Osteoblast (primary cell): ENCODE results near the gene CIBAR2. TPM values are rescaled to one million over a fixed set of nuclear protein-coding genes. Genes with fewer than 3 reads are reported as not detected.

ENCODE experiments used
- DNase-seq: peaks from one replicate; pipeline ENCODE4 v3.0.0; 2011; ENCODE audit warnings: low spot score, mixed read lengths; ENCODE audit not compliant: insufficient read length; ENCODE audit errors: missing footprints
- H2AFZ ChIP-seq: 2 replicates; pipeline ENCODE4 v1.6.0; 2011; ENCODE audit warnings: mild to moderate bottlenecking, low read length
- H3K27ac ChIP-seq: 2 replicates; pipeline ENCODE4 v1.5.1; 2011; ENCODE audit warnings: mild to moderate bottlenecking, low read depth, low read length, moderate library complexity
- H3K27me3 ChIP-seq: 2 replicates; pipeline ENCODE4 v1.6.0; 2012; ENCODE audit warnings: mild to moderate bottlenecking, control low read depth, inconsistent platforms, low read length, moderate library complexity; ENCODE audit not compliant: insufficient read depth
- H3K36me3 ChIP-seq: 2 replicates; pipeline ENCODE4 v1.5.1; 2011; ENCODE audit warnings: mild to moderate bottlenecking, low read length, control low read depth, moderate library complexity; ENCODE audit not compliant: insufficient read depth
- H3K4me1 ChIP-seq: 2 replicates; pipeline ENCODE4 v1.5.1; 2011; ENCODE audit warnings: mild to moderate bottlenecking, low read length, control low read depth, moderate library complexity; ENCODE audit not compliant: insufficient read depth
- H3K4me2 ChIP-seq: 2 replicates; pipeline ENCODE4 v1.6.0; 2011; ENCODE audit warnings: mild to moderate bottlenecking, low read length; ENCODE audit not compliant: insufficient read depth
- H3K4me3 ChIP-seq: fragments of 200-600 bp; sonication (generic); 3 replicates; pipeline ENCODE4 v1.5.1; 2012; ENCODE audit warnings: mild to moderate bottlenecking, low read length, inconsistent platforms; ENCODE audit not compliant: insufficient read depth
- H3K79me2 ChIP-seq: 2 replicates; pipeline ENCODE4 v1.6.0; 2012; ENCODE audit warnings: mild to moderate bottlenecking, low read length, control low read depth, inconsistent platforms; ENCODE audit not compliant: insufficient read depth
- H3K9me3 ChIP-seq: 2 replicates; pipeline ENCODE4 v1.5.1; 2011; ENCODE audit warnings: low read depth, low read length, control low read depth
- H4K20me1 ChIP-seq: 2 replicates; pipeline ENCODE4 v1.6.0; 2012; ENCODE audit warnings: mild to moderate bottlenecking, low read length, control low read depth; ENCODE audit not compliant: insufficient read depth
- total RNA-seq: library from RNA; depleted of rRNA; stranded (reverse); fragments of >200 nt; gene quantifications from 2 replicates; pipeline ENCODE4 v1.2.3, GENCODE V29; 2012
- TF ChIP-seq, protein P1 (sequence below): IDR thresholded peaks from 2 replicates; pipeline ENCODE4 v1.5.1; 2011; ENCODE audit warnings: mild to moderate bottlenecking, low read depth, low read length, moderate library complexity; ENCODE audit errors: extremely low read depth

Gene CIBAR2
- total RNA-seq, 1 donor: under 0.01 TPM

DNA sequence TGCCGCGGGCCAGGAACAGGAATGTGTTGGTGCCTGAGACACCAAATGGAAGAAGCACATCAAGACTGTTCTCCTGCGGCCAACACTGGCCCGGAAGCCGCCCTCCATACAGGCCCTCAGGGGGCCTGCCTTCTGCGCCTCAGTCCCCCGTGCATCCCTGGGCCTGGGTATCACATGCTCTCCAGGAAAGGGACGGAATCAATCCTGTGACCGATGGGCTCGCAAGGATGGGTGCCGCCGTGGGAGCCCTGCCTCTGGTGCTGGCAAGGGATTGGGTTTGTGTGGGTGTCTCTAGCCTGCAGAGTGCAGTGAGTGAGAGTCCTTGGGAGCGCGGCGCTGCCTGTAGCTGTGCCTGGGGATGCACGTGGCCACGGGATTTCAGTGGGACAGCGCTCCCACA, 19.4 kb downstream of the CIBAR2 start:
- no peaks in the 10 kb centered on the region for H3K9me3 ChIP-seq
- H3K4me3 ChIP-seq: no peak overlapping the region
- H3K36me3 ChIP-seq: peaks cover 3% of the 10 kb centered on the region
- no peak overlapping the region for H3K4me2 ChIP-seq
- H4K20me1 ChIP-seq: peaks cover 9% of the 10 kb centered on the region
- TF ChIP-seq, protein P1, sequence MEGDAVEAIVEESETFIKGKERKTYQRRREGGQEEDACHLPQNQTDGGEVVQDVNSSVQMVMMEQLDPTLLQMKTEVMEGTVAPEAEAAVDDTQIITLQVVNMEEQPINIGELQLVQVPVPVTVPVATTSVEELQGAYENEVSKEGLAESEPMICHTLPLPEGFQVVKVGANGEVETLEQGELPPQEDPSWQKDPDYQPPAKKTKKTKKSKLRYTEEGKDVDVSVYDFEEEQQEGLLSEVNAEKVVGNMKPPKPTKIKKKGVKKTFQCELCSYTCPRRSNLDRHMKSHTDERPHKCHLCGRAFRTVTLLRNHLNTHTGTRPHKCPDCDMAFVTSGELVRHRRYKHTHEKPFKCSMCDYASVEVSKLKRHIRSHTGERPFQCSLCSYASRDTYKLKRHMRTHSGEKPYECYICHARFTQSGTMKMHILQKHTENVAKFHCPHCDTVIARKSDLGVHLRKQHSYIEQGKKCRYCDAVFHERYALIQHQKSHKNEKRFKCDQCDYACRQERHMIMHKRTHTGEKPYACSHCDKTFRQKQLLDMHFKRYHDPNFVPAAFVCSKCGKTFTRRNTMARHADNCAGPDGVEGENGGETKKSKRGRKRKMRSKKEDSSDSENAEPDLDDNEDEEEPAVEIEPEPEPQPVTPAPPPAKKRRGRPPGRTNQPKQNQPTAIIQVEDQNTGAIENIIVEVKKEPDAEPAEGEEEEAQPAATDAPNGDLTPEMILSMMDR: no peak
- H2AFZ ChIP-seq: no peak overlapping the region
- DNase-seq: no peak
- no peak overlapping the region for H3K27ac ChIP-seq
- H3K79me2 ChIP-seq: no peaks in the 10 kb centered on the region
- H3K27me3 ChIP-seq: peaks cover 33% of the 10 kb centered on the region
- H3K4me1 ChIP-seq: no peaks in the 10 kb centered on the region

DNA sequence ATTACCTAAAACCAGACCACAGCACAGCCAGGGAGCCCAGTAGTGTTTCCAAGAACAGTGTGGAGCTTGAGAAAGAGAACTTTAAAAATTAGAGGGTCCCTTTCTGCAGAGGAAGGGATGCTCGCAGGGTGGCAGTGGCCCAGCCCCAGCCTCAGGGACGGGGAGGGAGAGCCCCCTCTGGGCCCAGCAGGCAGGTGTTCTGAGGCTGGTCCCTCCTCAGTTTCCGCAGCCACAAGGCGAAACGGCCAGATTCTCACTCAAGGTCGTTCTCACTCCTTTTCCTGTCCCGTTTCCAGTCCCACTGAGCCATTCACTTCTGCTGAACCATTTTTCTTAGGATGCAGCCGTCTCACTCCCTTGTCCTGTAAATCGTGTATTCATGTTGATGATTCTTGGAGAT, 20.0 kb downstream of the CIBAR2 start:
- Histone ChIP-seq H3K36me3 (peaks cover 4% of the 10 kb centered on the region), H3K27me3 (peaks cover 28% of the 10 kb centered on the region), H3K9me3 (no peaks in the 10 kb centered on the region), H2AFZ (no peak overlapping the region), H3K27ac (no peak overlapping the region), H3K4me1 (no peaks in the 10 kb centered on the region), H3K4me3 (no peak overlapping the region), H3K4me2 (no peak overlapping the region), H4K20me1 (peaks cover 9% of the 10 kb centered on the region), H3K79me2 (no peaks in the 10 kb centered on the region)
- DNase-seq: peak; percentile 60
- TF ChIP-seq, protein P1: no peak

DNA sequence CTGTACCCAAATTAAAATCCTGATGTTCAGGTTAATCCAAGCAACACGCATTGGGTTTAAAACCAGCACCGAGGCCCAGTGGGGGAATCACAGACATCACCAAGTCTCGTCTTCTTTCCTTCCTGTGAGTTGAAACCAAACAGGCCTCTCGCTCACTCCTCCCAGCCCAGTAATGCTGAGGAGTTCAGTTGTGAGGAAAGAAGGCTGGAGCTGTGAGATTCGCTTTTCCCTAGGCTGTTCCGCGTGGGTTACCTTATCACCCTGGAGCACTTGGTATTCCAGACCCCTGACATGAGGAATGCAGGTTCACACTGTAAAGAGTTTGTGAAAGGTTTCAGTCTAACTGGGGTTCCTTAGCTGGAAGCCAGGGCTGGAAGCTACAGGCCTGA, 20.8 kb downstream of the CIBAR2 start:
- no peaks in the 10 kb centered on the region for H3K9me3 ChIP-seq
- DNase-seq: peak; percentile 82
- no peaks in the 10 kb centered on the region for H3K4me1 ChIP-seq
- H3K79me2 ChIP-seq: no peaks in the 10 kb centered on the region
- TF ChIP-seq, protein P1: no peak
- H3K36me3 ChIP-seq: peaks cover 8% of the 10 kb centered on the region
- no peak overlapping the region for H3K27ac ChIP-seq
- peaks cover 9% of the 10 kb centered on the region for H4K20me1 ChIP-seq
- no peak overlapping the region for H3K4me2 ChIP-seq
- peaks cover 22% of the 10 kb centered on the region for H3K27me3 ChIP-seq
- H3K4me3 ChIP-seq: no peak overlapping the region
- H2AFZ ChIP-seq: no peak overlapping the region

DNA sequence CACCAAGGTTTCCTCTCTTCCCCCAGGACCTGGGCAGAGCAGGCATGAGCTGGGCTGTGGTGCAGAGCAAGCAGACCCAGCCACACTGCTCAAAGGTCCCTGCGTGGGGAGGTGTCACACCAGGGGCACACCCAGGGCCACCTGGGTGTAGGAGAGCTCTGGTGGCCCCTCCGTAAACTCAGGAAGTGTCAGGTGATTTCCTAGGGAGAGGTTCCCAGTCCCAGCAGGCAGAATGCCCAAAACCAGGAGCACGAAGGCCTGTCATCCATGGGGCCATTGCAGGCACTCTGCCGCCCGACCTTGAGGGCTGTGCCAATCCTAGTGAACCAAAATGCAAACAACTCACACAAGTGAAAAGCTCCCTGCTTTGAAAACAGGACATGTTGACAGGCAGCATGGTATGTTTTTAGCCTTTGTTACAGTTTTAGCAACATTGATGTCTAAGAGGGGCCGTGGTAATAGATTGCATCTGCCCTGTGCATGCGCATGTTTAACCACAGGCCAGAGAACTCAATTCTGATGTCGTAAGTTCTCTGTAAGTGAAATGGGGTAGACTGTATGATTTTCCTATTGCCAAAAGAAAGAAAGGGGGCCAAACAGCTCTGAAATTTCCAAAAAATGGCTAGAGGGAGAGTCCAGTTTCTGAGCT, 21.3 kb downstream of the CIBAR2 start:
- no peak overlapping the region for H3K4me3 ChIP-seq
- H3K9me3 ChIP-seq: no peaks in the 10 kb centered on the region
- no peak overlapping the region for H3K27ac ChIP-seq
- H3K4me2 ChIP-seq: no peak overlapping the region
- H2AFZ ChIP-seq: no peak overlapping the region
- peaks cover 8% of the 10 kb centered on the region for H3K36me3 ChIP-seq
- peak; percentile 84 for DNase-seq
- H3K79me2 ChIP-seq: no peaks in the 10 kb centered on the region
- TF ChIP-seq, protein P1: no peak
- H4K20me1 ChIP-seq: peaks cover 9% of the 10 kb centered on the region
- peaks cover 19% of the 10 kb centered on the region for H3K27me3 ChIP-seq
- no peaks in the 10 kb centered on the region for H3K4me1 ChIP-seq
